Left hindlimb (tissue), 1 donor: ENCODE results near the gene TSTD2.

Experiments
- DNase-seq: peaks from one replicate; pipeline ENCODE4 v3.0.0-alpha.2; 2018

TSTD2 gene

DNA sequence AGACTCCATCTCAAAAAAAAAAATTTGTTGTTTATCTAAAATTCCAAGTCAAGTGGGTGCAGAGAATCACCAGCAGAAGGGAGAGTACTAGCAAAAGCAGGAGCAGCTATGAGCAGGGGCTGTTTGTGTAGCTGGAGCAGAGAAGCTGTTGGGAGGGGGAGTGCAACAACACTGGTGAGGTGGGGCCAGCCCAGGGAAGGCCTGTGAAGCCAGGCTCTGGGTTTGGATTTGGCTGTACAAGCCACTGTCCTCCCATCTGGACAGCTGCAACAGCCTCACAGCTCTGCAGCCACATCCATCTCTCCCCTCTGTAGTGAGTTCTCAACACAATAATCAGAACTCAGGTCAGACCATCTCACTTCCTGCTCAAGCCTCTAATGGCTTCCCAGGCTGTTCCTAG, 72.3 kb downstream of the TSTD2 start:
- no peak for DNase-seq

DNA sequence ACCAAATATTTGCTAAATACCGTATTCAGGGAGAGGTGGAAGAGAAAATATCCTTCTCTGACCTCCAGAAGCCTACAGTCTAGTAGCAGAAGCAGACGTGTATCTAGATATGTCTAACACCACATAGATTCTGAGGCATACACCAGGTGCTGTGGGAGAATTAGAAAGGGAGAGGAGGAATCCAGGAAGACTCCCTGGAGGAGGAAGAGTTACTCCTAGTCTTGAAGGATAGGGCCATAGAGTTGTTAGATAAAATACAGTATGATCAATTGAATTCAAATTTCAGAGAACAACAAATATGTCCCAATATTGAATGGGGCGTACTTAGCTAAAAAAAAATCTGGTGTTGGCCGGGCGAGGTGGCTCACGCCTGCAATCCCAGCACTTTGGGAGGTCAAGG, 73.0 kb downstream of the TSTD2 start:
- DNase-seq, result no peak

DNA sequence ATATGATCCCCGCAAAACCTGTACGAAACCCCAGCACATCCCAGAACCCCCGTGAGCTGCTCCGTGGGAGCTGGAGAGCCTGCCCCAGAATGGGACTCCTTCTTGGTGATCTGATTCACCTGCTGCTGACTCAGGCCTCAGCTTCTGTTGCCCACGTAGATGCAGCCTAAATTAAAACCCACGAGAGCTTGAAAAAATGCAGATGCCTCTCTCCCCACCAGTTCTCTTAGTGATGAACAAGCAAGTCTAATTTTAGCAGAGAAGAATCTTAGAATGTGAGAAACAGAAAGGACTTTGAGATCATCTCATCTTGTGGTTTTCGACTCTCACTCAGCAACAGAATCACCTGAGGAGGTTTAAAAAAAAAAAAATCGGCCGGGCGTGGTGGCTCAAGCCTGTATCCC, 74.1 kb downstream of the TSTD2 start:
- DNase-seq, result no peak

DNA sequence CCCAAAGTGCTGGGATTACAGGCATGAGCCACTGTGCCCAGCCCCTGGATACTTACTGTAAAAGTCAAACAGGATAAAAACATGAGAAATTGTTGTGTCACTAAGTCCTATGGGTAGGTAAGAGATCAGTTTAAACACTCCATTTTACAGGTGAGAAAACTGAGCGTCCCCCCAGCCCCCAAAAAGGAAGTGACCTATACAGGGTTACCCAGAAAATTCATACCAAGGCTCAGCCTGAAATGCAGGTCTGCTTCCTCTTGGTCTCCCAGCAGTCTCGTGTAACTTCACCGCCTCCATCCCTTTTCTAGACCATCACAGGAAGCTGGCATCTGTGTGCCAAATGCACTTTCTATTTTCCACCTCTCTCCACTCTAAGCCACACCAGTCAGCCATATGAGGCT, 74.5 kb downstream of the TSTD2 start:
- DNase-seq, result no peak

DNA sequence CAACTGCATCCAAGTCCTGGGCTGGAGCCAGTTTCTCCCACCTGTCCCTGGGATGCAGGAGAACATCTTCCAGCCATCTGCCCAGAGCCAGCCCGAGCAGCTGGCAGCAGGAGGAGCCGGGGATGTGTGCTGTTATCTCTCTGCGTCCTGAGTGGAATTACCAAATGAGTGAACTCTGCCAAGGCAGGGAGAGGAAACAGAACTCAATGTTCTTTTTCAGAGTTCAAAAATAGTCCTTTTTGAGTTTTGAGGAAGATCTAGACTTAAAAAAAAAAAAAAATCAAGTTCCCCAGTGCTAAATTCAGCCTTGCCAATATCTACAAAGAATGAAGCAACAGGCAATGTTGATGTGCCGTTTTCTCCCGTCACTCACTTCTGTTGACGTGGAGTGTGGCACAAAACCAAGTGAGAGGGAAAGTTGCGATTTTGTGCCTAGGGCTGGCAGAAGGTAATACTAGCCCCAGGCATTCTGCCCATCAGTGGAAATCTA, 75.5 kb downstream of the TSTD2 start:
- DNase-seq, result no peak

DNA sequence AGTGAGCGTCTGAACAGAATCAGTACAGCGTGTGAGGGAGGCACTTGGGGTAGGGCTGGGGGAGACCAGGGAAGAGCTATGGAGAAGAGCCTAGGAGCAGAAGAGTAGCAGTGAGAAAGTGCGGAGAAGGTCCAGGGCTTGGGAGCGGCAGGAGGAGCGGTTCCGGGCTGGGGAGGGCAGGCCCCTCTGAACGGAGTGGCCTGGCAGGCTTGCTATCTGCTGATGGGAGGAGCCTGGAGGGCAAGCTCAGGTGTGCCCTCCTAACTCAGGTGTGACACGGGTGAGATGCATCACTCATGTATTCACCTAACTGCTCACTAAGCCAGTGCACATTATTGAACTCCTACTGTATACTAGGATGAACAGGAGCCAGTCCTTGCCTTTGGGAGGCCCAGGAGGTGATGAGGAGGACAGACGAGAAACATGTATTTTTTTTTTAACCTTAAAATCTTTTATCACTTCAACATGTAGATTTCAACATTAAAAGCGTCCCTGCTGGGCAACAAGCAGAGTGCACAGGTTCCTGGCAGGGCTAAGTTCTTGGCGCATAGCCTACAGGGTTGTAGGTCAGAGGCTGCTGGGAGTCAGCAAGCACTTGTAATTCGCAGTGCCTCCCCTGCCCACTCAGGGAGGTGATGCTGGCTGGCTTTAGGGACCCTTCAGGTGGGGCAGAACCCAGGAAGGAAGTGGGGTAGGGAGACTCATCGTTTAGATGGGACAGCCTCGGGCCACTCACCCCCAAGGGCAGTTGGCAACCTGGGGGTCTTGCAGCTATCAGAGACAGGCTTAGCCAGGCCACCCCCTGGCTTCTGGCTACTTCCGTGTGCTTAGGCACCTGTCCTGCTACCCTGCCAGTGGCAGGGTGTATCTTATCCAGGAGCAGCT, 76.2 kb downstream of the TSTD2 start:
- DNase-seq, result no peak

DNA sequence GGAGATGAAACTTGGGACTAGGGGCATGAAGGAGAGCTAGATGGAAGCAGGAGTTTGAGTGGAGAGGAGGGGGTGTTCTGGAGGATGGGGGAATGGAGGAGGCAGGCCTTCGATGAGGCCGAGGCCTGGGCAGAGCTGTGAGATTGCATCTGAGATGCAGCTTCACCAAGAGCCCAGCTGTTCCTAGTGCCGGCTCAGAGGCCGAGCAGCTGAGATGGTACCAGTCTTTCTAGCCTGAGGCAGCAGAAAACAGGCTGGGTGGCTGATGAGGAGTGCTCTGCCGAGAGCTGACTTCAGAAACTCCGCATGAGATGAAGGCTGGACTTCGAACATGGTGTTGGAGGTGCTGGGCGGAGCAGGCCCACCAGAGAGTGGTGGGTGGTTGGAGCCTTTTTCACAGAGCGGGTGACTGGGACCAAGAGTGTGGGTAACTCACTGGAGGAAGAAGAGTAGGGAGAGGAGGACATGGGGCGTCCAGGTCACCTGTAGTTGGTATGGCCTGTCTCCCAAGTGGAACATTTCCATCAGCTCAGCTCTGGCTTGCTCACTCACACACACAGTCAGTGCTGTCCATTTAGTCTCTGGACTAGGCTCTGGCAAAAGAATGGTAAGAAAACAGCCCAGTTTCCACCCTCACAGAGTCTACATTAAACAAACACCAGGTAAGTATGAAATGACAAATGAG, 77.0 kb downstream of the TSTD2 start:
- no peak for DNase-seq

DNA sequence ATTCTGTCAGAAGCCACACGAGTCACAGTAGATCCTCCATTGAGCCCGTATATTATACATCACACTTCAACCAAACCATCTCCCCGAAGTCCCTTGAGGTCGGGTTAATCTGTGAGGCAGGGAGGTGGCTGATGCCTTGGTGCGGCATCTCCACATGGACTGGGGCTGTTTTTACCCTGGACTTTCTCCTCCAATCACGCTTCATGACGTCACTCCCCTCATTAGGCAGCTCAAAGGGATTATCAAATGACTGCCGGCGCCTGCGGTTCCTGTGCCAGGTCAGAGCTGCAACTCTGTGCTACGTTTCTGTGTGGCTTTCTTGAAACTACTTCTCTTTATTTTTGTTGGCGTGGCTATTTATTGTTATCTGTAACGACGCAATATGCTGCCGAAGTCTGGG, 78.0 kb downstream of the TSTD2 start:
- DNase-seq, result no peak

DNA sequence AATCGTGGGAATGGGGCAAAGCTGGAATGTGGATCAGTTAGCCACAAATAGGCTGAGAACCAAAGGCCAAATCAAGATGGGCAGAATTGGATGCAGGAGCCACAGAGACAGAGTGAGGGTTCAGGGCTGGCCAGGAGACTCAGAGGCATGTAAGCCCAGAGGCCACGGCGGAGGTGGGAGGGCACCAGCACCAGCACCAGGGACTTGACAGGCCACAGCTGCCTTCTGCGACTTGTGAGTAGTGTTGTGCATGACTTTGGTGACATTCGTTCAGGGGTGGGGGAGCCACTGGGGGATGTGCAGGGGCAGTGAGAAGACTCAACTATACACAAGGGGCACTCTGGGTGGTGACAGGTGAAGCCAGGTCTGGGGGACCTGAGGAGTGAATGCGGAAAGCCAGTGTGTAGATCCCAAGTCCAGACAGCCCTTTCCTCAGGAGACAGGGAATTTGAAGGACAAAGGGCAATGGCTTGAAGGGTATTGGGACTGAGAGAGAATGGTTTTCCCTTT, 78.5 kb downstream of the TSTD2 start:
- no peak for DNase-seq

DNA sequence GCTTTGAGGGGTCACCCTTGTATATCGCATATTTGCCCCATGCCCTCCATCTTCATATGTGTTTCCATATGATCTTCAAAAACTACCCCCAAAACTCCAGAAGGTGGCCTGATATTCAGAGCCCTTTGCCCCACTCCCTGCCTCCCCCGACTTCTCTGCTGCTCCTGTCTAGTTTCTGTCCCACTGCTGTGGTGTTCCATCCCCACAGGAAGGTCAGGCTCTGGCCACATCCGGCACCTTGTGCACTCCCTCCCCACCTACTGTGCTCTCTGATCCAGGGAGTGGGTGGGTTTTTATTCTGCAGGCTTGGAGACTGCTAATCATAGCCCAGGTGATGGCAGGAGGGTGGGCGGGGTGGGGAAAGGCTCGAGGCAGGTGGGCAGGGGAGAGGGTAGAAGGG, 79.3 kb downstream of the TSTD2 start:
- DNase-seq, result no peak

DNA sequence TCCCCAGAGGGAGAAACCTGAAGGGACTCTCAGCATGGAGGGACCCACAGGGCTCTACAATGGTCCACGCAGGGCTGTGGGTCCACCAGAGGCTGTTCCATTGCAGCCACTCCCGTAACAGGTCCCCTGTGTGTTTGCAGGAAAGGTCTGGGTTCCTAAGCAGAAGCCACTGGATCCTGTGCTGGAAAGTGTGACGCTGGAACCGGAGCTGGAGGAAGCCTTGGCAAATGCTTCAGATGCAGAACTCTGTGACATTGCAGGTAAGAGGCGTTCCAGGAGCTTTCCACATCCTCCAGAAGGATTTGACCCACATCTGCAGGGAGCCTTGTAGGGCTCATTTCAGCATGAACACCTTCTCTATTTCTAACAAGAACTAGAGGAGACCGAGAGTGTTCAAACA, 80.0 kb downstream of the TSTD2 start:
- no peak for DNase-seq

DNA sequence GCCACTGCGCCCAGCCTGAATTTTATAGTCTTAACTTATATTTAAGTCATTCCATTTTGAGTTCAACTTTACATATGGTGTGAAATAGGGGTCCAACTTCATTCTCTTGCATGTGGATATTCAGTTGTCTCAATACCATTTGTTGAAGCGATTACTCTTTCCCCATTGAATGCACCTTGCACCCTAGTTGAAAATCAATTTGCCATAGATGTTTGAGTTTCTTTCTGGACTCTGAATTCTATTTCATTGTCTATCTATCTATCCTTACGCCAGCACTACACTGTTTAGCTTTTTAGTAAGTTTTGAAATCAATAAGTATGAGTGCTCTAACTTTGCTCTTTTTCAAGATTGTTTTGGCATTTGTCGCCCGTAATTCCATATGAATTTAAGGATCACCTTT, 81.9 kb downstream of the TSTD2 start:
- DNase-seq, result no peak

DNA sequence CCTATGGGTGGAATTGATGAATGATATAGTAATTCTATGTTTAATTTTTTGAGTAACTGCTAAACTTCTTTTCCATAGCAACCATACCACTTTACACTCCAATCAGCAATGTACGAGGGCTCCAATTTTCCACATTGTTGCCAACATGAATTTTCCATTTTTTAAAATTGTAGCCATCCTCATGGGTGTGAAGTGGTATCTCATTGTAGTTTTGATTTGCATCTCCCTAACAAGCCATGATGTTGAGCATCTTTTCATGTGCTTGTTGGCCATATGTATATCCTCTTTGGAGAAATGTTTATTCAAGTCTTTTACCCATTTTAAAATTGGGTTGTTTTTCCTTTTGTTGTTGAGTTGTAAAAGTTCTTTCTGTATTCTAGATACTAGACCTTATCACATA, 82.8 kb downstream of the TSTD2 start:
- no peak for DNase-seq
